GM19239 (cell line): ENCODE results near the gene SHMT2.
"Not testable (repeated sequence)": the region's sequence is repeated elsewhere in the genome, so short reads cannot be mapped to it uniquely, and the experiment has no call there.

Experiments
- DNase-seq: peaks from one replicate; pipeline ENCODE4 v3.0.0; 2011; ENCODE audit warnings: low spot score; ENCODE audit not compliant: insufficient read length
- FAIRE-seq: peaks from 2 replicates; lab custom pipeline; 2011; peaks lifted over from hg19 to GRCh38; lab: Jason Lieb, UNC

Gene SHMT2

DNA sequence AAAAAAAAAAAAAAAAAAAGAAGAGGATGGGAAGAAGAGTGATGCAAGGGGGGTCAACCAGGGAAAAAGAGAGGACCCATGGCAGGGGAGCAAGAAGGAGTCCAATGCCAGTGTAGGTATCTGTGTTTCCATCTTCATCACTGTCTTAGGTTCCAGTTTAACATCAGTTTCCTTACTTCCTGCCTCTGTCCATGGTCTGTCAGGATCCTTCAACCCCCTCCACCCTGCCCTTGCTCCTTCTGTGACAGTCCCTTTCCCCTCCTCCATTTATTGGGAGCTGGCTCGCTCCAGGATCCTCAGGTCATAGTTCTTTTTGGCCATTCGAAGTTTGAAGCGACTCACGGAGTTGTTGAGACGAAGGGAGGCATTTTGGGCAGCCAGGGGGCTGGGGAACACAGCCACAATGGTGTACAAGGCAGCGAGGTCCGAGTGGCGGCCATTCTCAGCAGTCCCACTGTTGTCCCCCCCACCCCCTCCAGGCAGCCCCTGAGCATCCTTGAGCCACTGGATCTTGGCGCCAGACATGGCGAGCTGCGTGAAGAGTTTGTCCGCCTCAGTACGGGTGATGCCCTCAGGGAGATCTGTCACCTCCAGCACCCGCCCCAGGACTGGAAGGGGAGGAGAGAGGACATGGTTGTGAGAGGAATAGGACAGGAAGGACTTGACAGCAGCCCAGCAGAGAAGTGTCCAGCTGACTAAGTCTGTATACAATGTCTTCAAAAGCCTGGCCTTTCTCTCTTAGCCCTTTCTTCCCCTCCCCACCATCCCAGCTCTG is 25.2 kb downstream of the SHMT2 start:
- no peak for DNase-seq
- no peak for FAIRE-seq

GRCh38 chr12:57255916-57256315 is 26.4 kb downstream of the SHMT2 start:
- no peak for FAIRE-seq
- DNase-seq, result no peak

GRCh38 chr12:57258977-57259970 is 29.8 kb downstream of the SHMT2 start:
- FAIRE-seq, result no peak

DNA sequence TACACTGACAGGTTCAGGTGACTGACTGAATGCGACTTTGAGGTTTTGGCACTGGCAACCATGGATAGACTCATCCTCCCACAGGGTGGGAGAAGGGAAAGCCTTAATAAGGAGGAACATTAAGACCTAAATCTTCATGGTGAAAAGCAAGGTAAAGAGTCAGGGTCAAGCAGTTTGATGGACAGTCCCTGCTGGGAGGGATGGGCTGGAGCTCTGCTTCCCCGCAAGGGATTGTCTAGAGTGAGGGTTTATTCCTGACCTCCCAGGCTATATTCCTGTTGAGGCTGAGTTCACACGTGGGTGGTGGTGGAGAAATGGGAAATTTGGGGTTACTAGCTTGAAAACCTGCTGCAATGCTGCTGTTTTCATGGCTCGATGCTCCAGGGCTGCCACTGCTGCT is 30.9 kb downstream of the SHMT2 start:
- no peak for FAIRE-seq
- DNase-seq, result no peak

More at GRCh38 chr12:57258977-57259970, 29.8 kb downstream of the SHMT2 start:
- DNase-seq, result no peak

- FAIRE-seq (no peak), DNase-seq (no peak)
Measured at GRCh38 chr12:57261428-57261865, 31.9 kb downstream of the SHMT2 start.

GRCh38 chr12:57262126-57262822 is 32.8 kb downstream of the SHMT2 start:
- DNase-seq (no peak), FAIRE-seq (no peak)

DNA sequence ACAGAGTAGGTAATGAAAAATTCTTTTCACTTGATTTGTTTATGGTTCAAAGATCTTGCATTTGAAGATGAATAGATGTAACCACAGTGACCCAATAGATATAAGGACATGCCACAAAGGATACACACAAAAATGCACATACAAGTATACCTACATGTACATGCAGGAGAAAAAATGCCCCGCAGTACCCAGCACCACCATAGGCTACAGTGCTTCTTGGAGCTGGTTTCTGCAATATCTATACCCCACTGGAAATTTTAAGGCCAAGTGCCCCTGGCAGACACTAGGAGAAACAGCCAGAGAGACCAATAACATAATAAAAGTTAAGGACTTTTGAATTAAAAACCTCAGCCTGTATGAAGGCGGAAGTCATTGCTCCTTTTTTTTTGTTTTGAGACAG is 33.6 kb downstream of the SHMT2 start:
- no peak for DNase-seq
- no peak for FAIRE-seq

GRCh38 chr12:57266681-57267080 is 37.2 kb downstream of the SHMT2 start:
- no peak for DNase-seq
- no peak for FAIRE-seq

GRCh38 chr12:57268264-57268663 is 38.8 kb downstream of the SHMT2 start:
- no peak for DNase-seq

GRCh38 chr12:57270966-57271470 is 41.5 kb downstream of the SHMT2 start:
- no peak for FAIRE-seq
- no peak for DNase-seq

More at GRCh38 chr12:57268264-57268663, 38.8 kb downstream of the SHMT2 start:
- FAIRE-seq, result no peak

DNA sequence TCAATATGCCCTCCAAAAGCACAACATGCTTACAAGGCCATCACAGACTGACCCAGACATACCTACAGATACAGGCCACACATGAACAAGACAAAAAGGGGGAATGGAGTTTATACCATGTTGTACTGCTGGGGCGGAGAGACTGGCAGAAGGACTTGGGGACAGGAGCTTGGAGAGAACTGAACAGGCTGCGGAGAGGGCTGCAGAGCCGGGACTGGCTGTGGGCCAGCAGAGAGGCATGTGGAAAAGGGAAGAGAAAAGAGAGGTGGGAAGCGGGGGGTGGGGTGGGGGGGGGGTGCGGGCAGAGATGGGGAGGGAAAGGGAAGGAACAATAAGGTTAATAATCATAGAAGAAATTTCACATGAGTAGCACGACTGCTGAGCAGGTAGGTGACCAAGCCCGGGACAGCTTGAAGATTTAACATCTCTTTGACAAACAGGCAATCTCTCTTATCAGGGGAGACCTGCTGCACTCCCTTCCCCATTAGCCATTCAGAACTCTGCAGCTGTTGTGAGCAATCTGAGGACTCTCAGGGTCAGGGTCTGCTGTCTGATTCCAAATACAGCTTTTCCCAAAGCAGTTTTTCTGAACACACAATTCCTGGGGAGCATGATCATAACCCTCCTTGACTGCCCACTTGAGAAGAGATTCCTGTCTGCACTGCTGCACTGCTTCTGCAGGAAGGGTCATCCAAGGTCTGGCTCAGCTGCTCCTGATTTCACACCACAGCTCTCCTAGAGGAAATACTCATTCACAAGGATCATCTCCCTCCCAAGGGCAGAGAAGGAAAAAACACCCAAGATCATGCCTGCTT is 43.0 kb downstream of the SHMT2 start:
- no peak for FAIRE-seq

GRCh38 chr12:57273516-57273915 is 44.0 kb downstream of the SHMT2 start:
- no peak for FAIRE-seq
- no peak for DNase-seq

More for the DNA sequence above, 43.0 kb downstream of the SHMT2 start:
- DNase-seq, result no peak

GRCh38 chr12:57276233-57276632 is 46.7 kb downstream of the SHMT2 start:
- DNase-seq, FAIRE-seq: not testable (repeated sequence)

DNA sequence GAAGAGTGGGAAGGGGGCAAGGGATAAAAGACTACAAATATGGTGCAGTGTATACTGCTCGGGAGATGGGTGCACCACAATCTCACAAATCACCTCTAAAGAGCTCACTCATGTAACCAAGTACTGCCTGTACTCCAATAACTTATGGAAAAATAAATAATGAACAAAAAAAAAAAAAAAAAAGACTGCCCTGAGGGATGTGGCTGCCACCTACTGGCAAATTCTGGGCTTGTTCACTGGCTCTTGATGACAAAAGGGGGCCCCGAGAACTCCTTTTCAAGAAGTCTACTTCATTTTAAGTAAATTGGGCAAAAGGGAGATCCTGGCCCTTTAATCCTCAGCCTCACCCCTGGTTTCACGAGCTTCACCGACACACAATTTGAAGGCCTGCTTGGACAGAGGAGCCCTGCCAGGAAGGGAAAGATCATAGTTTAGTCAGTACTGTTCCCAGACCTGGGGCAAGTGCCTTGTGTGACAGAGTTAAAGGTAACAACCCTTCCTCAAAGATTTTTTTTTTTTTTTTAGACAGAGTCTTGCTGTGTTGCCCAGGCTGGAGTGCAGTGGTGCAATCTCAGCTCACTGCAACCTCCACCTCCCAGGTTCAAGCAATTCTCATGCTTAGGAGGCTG is 47.5 kb downstream of the SHMT2 start:
- DNase-seq (no peak), FAIRE-seq (no peak)

DNA sequence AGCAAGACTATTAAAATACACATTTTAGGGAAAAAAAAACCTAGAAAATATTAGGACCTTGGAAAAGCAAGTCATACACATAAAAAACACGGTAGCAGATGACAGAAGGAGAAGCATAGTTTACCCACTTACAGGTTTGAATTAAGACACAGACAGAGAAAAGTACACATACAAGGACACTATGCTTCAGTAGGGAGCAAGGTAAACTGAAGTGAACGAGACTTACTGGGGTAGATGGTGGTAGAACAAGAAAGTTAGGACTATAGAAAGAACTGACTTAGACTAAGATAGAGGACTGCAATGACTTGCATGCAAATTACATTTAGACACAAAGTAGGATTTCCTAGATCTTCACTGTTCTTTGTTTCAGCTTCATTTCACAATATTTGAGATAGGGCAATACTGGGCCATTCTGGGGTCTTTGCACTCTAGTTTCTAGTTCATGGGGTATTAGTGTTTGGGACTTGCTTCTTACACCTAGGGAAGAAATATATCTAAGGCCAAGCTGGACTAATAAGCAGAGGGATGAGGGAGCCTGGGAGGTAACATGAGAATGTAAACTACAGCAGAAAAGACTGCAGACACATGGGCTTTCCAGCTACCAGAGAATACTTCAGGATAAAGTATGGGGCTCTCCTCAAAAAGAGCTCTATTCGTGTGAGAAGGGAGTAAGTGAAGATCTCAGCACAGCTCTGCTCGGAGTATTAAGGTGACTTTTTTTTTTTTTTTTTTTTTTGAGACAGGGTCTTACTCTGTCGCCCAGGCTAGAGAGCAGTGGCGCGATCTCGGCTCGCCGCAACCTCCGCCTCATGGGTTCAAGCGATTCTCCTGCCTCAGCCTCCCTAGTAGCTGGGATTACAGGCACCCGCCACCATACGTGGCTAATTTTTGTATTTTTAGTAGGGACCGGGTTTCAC is 49.2 kb downstream of the SHMT2 start:
- no peak for DNase-seq
- FAIRE-seq, result no peak

DNA sequence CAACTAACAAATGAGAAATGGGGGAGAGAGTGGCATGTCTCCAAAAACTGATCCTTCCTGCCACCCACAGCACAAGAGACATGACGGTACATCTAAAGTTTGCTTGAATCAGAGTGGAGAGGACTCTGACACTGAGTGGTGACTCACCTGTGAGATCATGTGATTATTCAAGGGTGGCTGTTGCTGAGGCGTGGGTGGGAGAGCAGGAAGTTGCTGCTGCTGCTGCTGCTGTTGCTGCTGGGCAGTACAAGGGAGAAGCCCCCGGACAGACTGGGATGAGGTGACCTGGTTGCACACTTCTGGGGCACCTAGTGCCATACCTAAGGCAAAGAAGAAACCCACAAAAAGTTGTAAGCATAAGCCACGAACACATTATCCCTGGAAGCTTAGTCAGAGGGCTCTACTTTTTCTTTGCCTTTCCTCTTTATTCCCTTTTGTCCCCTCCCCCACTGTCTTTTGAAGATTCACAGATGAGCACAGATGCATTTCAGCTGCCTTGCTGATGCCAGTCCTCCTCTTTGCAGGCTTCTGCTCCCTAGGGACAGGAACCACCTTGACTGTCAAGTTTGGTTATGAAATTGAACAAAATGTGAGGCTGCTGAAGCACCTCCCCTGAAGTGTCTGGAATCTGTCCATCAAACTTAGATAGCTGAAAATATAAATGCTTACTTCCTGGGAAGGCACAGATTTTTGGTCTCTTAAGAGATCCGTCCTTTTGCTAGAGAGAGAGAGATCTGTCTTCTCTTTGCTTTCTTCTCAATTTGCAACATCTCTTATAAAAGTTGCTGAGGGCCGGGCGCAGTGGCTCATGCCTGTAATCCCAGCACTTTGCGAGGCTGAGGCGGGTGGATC is 50.9 kb downstream of the SHMT2 start:
- FAIRE-seq (peak; percentile 92), DNase-seq (peak; percentile 36)

DNA sequence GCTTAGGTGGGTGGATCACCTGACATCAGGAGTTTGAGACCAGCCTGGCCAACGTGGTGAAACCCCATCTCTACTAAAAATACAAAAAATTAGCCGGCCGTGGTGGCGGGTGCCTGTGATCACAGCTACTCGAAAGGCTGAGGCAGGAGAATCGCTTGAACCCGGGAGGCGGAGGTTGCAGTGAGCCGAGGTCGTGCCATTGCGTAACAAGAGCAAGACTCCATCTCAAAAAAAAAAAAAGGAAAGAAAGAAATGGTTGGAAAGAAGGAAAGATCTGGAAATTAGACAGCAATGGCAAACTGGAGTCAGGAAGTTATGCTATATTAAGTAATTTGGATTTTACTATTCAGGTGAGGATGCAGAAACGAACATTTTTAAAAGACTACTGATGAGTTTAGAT is 52.6 kb downstream of the SHMT2 start:
- not testable (repeated sequence) for FAIRE-seq, DNase-seq
